ENCODE data around the gene CT45A1.

GRCh38 chrX:135707880-135708279 lies 5.6 kb upstream of the CT45A1 start:
- TF ChIP-seq CTCF (IDR thresholded peaks at IDR 0.05) (no peak), EZH2 (IDR thresholded peaks at IDR 0.05; ENCODE audit: borderline replicate concordance, insufficient read depth, low read depth, low read length, poor library complexity, severe bottlenecking) (no peak)
